GM12891 (cell line): Measurements from ENCODE around the gene DCP1A.

ENCODE experiments used
- PAX5 ChIP-seq: IDR thresholded peaks from 2 replicates; pipeline ENCODE4 v1.6.1; 2011; ENCODE audit warnings: low read length, moderate library complexity, mild to moderate bottlenecking; ENCODE audit not compliant: insufficient read depth, severe bottlenecking
- POLR2A ChIP-seq: IDR thresholded peaks from 2 replicates; pipeline ENCODE4 v1.6.1; 2011; ENCODE audit warnings: low read depth, low read length, control low read depth
- POLR2AphosphoS5 ChIP-seq: IDR thresholded peaks from 2 replicates; pipeline ENCODE4 v1.6.1; 2011; ENCODE audit warnings: low read depth, low read length, control low read depth
- POU2F2 ChIP-seq: IDR thresholded peaks from 2 replicates; pipeline ENCODE4 v1.6.1; 2011; ENCODE audit warnings: low read depth, mild to moderate bottlenecking, control low read depth, low read length, moderate library complexity
- SPI1 ChIP-seq: IDR thresholded peaks from 2 replicates; pipeline ENCODE4 v1.6.1; 2011; ENCODE audit warnings: low read depth, low read length, control low read depth
- TAF1 ChIP-seq: IDR thresholded peaks from 2 replicates; pipeline ENCODE4 v1.6.1; 2011; ENCODE audit warnings: low read depth, low read length, control low read depth

DNA sequence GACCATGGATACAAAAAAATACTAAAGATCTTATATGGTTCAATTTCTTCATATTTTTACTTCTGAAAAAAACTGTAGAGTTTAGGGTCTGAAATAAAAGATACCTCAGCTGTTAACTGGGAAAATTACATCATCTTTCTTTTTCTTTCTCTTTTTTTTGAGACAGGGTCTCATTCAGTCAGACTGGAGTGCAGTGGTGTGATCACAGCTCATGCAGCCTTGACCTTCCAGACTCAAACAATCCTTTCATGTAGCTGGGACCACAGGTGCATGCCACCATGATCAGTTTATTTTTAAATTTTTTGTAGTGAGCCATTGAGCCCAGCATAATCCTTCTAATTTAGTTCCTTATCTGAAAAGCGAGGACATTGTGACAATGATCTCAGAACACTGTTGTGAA lies 51.9 kb downstream of the DCP1A start:
- no peak for TF ChIP-seq POLR2AphosphoS5
- TF ChIP-seq TAF1: no peak
- TF ChIP-seq POLR2A: no peak
- no peak for TF ChIP-seq SPI1
- no peak for TF ChIP-seq PAX5
- TF ChIP-seq POU2F2: no peak
